Fibroblast of lung (primary cell): ENCODE measurements around the gene FGD4. TPM values are rescaled to one million over a fixed set of nuclear protein-coding genes. Genes with fewer than 3 reads are reported as not detected.

Source experiments
- DNase-seq, 2 donors: peaks; one replicate each; pipeline versions ENCODE4 v3.0.0 to v3.0.0-alpha.2; 2010; ENCODE audit warnings: low read depth in 2 of 2
- H2AFZ ChIP-seq: 2 replicates; pipeline ENCODE4 v1.5.1; 2012; ENCODE audit warnings: low read length, control low read depth, inconsistent platforms
- H3K27ac ChIP-seq: 2 replicates; pipeline ENCODE4 v1.5.1; 2011; ENCODE audit warnings: low read length, control low read depth; ENCODE audit not compliant: insufficient read depth
- H3K27me3 ChIP-seq: 2 replicates; pipeline ENCODE4 v1.5.1; 2011; ENCODE audit warnings: mild to moderate bottlenecking, low read length; ENCODE audit not compliant: control insufficient read depth, insufficient read depth
- H3K36me3 ChIP-seq: 2 replicates; pipeline ENCODE4 v1.5.1; 2011; ENCODE audit warnings: low read length; ENCODE audit not compliant: control insufficient read depth, insufficient read depth
- H3K4me1 ChIP-seq: 2 replicates; pipeline ENCODE4 v1.5.1; 2011; ENCODE audit warnings: low read length; ENCODE audit not compliant: control insufficient read depth, insufficient read depth; ENCODE audit errors: extremely low read depth
- H3K4me2 ChIP-seq: 2 replicates; pipeline ENCODE4 v1.5.1; 2011; ENCODE audit warnings: low read length, control low read depth; ENCODE audit not compliant: insufficient read depth; ENCODE audit errors: extremely low read depth
- H3K4me3 ChIP-seq, 4 experiments: fragments of 200-600 bp in 1 of 4; sonication (generic) in 1 of 4; replicated peaks in 1 of 4; 2 replicates each; pipeline ENCODE4 v1.5.1; 2011 to 2016; ENCODE audit warnings: low read length in 4 of 4, low read depth in 3 of 4, mild to moderate bottlenecking in 3 of 4, control low read depth in 2 of 4, inconsistent platforms in 1 of 4, mixed read lengths in 1 of 4; ENCODE audit not compliant: insufficient read depth in 1 of 4; ENCODE audit errors: control extremely low read depth in 1 of 4
- H3K79me2 ChIP-seq: 2 replicates; pipeline ENCODE4 v1.5.1; 2012; ENCODE audit warnings: mild to moderate bottlenecking, low read length, inconsistent platforms; ENCODE audit not compliant: control insufficient read depth, insufficient read depth
- H3K9ac ChIP-seq: 2 replicates; pipeline ENCODE4 v1.5.1; 2011; ENCODE audit warnings: mild to moderate bottlenecking, low read length, control low read depth; ENCODE audit not compliant: insufficient read depth
- H3K9me3 ChIP-seq: 2 replicates; pipeline ENCODE4 v1.5.1; 2012; ENCODE audit warnings: low read depth, low read length; ENCODE audit not compliant: control insufficient read depth, insufficient read depth
- H4K20me1 ChIP-seq: 2 replicates; pipeline ENCODE4 v1.5.1; 2011; ENCODE audit warnings: low read length; ENCODE audit not compliant: control insufficient read depth, insufficient read depth; ENCODE audit errors: extremely low read depth
- CTCF ChIP-seq, 2 donors: IDR thresholded peaks in 1 of 2; conservative IDR thresholded peaks in 1 of 2; 1 replicate in 1 of 2; 2 replicates in 1 of 2; pipeline ENCODE4 v1.5.1; 2011 to 2012; ENCODE audit warnings: low read length in 2 of 2, control low read depth in 1 of 2, inconsistent platforms in 1 of 2, low read depth in 1 of 2, mild to moderate bottlenecking in 1 of 2
- EZH2 ChIP-seq: IDR thresholded peaks from 2 replicates; pipeline ENCODE4 v1.5.1; 2012; ENCODE audit warnings: low read length, control low read depth, mild to moderate bottlenecking; ENCODE audit errors: missing control alignments
- polyA plus RNA-seq, 2 donors: library from polyadenylated mRNA; depleted of rRNA in 1 of 2; stranded (reverse) in 1 of 2; unstranded in 1 of 2; fragments of >200 nt; gene quantifications; 2 replicates each; pipeline ENCODE4 v1.2.1, GENCODE V29; 2011 to 2012; ENCODE audit warnings: missing spikeins in 1 of 2
- total RNA-seq: library from RNA; depleted of rRNA; stranded (reverse); fragments of >200 nt; gene quantifications from 2 replicates; pipeline ENCODE4 v1.2.1, GENCODE V29; 2014

Gene FGD4
- total and polyA plus RNA-seq, 2 donors (not counting 1 experiment from before 2014, with no cell fraction given) = 7.6 to 12.2 TPM

- DNase-seq = no peak
- H3K27ac ChIP-seq = no peak overlapping the region
- no peaks in the 10 kb centered on the region for H3K9me3 ChIP-seq
- no peak overlapping the region for H3K9ac ChIP-seq
- no peaks in the 10 kb centered on the region for H3K79me2 ChIP-seq
- H2AFZ ChIP-seq = no peak overlapping the region
- H3K4me2 ChIP-seq = no peak overlapping the region
- peaks cover 2% of the 10 kb centered on the region for H3K4me1 ChIP-seq
- peaks cover 7% of the 10 kb centered on the region for H3K27me3 ChIP-seq
- no peaks in the 10 kb centered on the region for H3K36me3 ChIP-seq
- no peaks in the 10 kb centered on the region for H4K20me1 ChIP-seq
- TF ChIP-seq EZH2 (no peak), CTCF (conservative IDR thresholded peaks at IDR 0.05 in 1 of 2, IDR thresholded peaks at IDR 0.05 in 1 of 2; ENCODE audit: low read depth in 1 of 2, low read length in 2 of 2) (no peak)
- H3K4me3 ChIP-seq = no peak overlapping the region
These were observed 1.7 kb upstream of the FGD4 start for GRCh38 chr12:32397696-32398095.

GRCh38 chr12:32398181-32398580 is 1.2 kb upstream of the FGD4 start:
- Histone ChIP-seq H3K9me3 (no peaks in the 10 kb centered on the region), H3K4me1 (peaks cover 2% of the 10 kb centered on the region)
- TF ChIP-seq EZH2 = no peak
- TF ChIP-seq CTCF (conservative IDR thresholded peaks at IDR 0.05 in 1 of 2, IDR thresholded peaks at IDR 0.05 in 1 of 2; ENCODE audit: low read depth in 1 of 2, low read length in 2 of 2) = no peak

GRCh38 chr12:32398816-32399369 is 465 bp upstream of the FGD4 start:
- Histone ChIP-seq H3K4me3 (peak overlapping the region; percentile 45 to 67 (median 53)), H3K27me3 (peaks cover 8% of the 10 kb centered on the region), H2AFZ (peak overlapping the region; percentile 8), H3K27ac (no peak overlapping the region), H3K4me2 (peak overlapping the region; percentile 88), H4K20me1 (no peaks in the 10 kb centered on the region), H3K36me3 (no peaks in the 10 kb centered on the region), H3K9ac (no peak overlapping the region), H3K4me1 (peaks cover 2% of the 10 kb centered on the region), H3K79me2 (no peaks in the 10 kb centered on the region), H3K9me3 (no peaks in the 10 kb centered on the region)
- TF ChIP-seq EZH2 = no peak
- no peak for TF ChIP-seq CTCF (conservative IDR thresholded peaks at IDR 0.05 in 1 of 2, IDR thresholded peaks at IDR 0.05 in 1 of 2; ENCODE audit: low read depth in 1 of 2, low read length in 2 of 2)
- no peak for DNase-seq

More at GRCh38 chr12:32398181-32398580, 1.2 kb upstream of the FGD4 start:
- H3K27me3 ChIP-seq = peaks cover 7% of the 10 kb centered on the region
- H3K4me3 ChIP-seq = no peak overlapping the region
- no peaks in the 10 kb centered on the region for H4K20me1 ChIP-seq
- no peak overlapping the region for H3K9ac ChIP-seq
- no peak overlapping the region for H2AFZ ChIP-seq
- no peaks in the 10 kb centered on the region for H3K79me2 ChIP-seq
- no peak for DNase-seq
- no peak overlapping the region for H3K4me2 ChIP-seq
- H3K27ac ChIP-seq = no peak overlapping the region
- H3K36me3 ChIP-seq = no peaks in the 10 kb centered on the region
